K562 (cell line): ENCODE results near the gene TMEM252. TPM values are rescaled to one million over a fixed set of nuclear protein-coding genes. Genes with fewer than 3 reads are reported as not detected.

Experiments used
- ATAC-seq: fragments of 200-7000 bp; cut with Tn5 transposase; 3 replicates; pipeline ENCODE4 v1.9.1; 2020; ENCODE audit warnings: moderate library complexity
- BruUV-seq: library from RNA; stranded (reverse); fragments of 400-500 nt; replicated peaks from 2 replicates; lab custom pipeline; 2021; lab: Mats Ljungman, UMichigan
- CTCF ChIA-PET: fragments of 300-600 bp; formaldehyde crosslinking; extraction: SDS; loops from one replicate; lab custom pipeline; 2021; ENCODE audit warnings: low intra/inter-chr PET ratio; lab: Yijun Ruan, JAX
- POLR2A ChIA-PET: fragments of 300-600, 350-650 bp; sonication (Branson Sonifier 250); formaldehyde crosslinking; extraction: SDS; loops from one replicate; lab custom pipeline; 2021; ENCODE audit warnings: antibody characterized with exemption, inconsistent platforms; lab: Yijun Ruan, JAX
- DNase-seq, 4 experiments: peaks; one replicate each; pipeline versions ENCODE4 v3.0.0 to v3.0.0-alpha.2; 2011 to 2018; ENCODE audit warnings: low spot score in 3 of 4, mixed read lengths in 3 of 4; ENCODE audit errors: extremely low read depth in 1 of 4
- FAIRE-seq: peaks from 2 replicates; lab custom pipeline; 2011; peaks lifted over from hg19 to GRCh38; lab: Jason Lieb, UNC
- H2AFZ ChIP-seq: 2 replicates; pipeline ENCODE4 v1.6.0; 2011; ENCODE audit warnings: low read depth, low read length, control low read depth, inconsistent platforms
- H3K27ac ChIP-seq: fragments of 200-600 bp; 3 replicates; pipeline ENCODE4 v1.8.0; 2011; ENCODE audit warnings: low read depth, mild to moderate bottlenecking, control low read depth, inconsistent platforms, low read length, moderate library complexity, mixed read lengths; ENCODE audit errors: extremely low read depth
- H3K27me3 ChIP-seq, 2 experiments: fragments of 300-600 bp in 1 of 2; 2 replicates in 1 of 2; 3 replicates in 1 of 2; pipeline versions ENCODE4 v1.6.0 to v1.8.0; 2011; ENCODE audit warnings: inconsistent platforms in 2 of 2, low read length in 2 of 2, mild to moderate bottlenecking in 1 of 2, mixed read lengths in 1 of 2, moderate library complexity in 1 of 2; ENCODE audit not compliant: control insufficient read depth in 2 of 2, insufficient read depth in 2 of 2
- H3K36me3 ChIP-seq: fragments of 300-600 bp; 3 replicates; pipeline ENCODE4 v1.8.0; 2011; ENCODE audit warnings: mild to moderate bottlenecking, low read length, inconsistent platforms; ENCODE audit not compliant: control insufficient read depth, insufficient read depth
- H3K4me1 ChIP-seq, 2 experiments: fragments of 200-600 bp in 1 of 2; replicated peaks in 1 of 2; 2 replicates in 1 of 2; 3 replicates in 1 of 2; pipeline versions ENCODE4 v1.5.1 to v1.8.0; 2011; ENCODE audit warnings: inconsistent platforms in 2 of 2, low read length in 2 of 2, mild to moderate bottlenecking in 1 of 2, mixed read lengths in 1 of 2, moderate library complexity in 1 of 2; ENCODE audit not compliant: control insufficient read depth in 2 of 2, insufficient read depth in 2 of 2
- H3K4me2 ChIP-seq: 2 replicates; pipeline ENCODE4 v1.6.1; 2011; ENCODE audit warnings: low read length, control low read depth, inconsistent platforms, mixed read lengths; ENCODE audit not compliant: insufficient read depth
- H3K4me3 ChIP-seq: fragments of 200-600 bp; sonication (generic), shearing (Covaris generic); 2 replicates; pipeline ENCODE4 v1.5.1; 2016; ENCODE audit warnings: control low read depth, inconsistent platforms
- H3K79me2 ChIP-seq: fragments of 200-600 bp; 3 replicates; pipeline ENCODE4 v1.8.0; 2011; ENCODE audit warnings: low read length, inconsistent platforms; ENCODE audit not compliant: control insufficient read depth, insufficient read depth
- H3K9ac ChIP-seq, 2 experiments: 2 replicates each; pipeline versions ENCODE4 v1.6.0 to v1.6.1; 2011; ENCODE audit warnings: low read depth in 2 of 2, low read length in 2 of 2, control low read depth in 1 of 2, inconsistent platforms in 1 of 2, mild to moderate bottlenecking in 1 of 2, mixed read lengths in 1 of 2; ENCODE audit not compliant: insufficient read depth in 1 of 2
- H3K9me1 ChIP-seq: one replicate; pipeline ENCODE4 v1.6.0; 2011; ENCODE audit warnings: inconsistent platforms, mild to moderate bottlenecking, low read length, moderate library complexity; ENCODE audit not compliant: control insufficient read depth, insufficient read depth
- H3K9me3 ChIP-seq: replicated peaks from 2 replicates; pipeline ENCODE4 v1.5.1; 2011; ENCODE audit warnings: low read depth, low read length, inconsistent platforms; ENCODE audit not compliant: control insufficient read depth, insufficient read depth
- H4K20me1 ChIP-seq: replicated peaks from 2 replicates; pipeline ENCODE4 v1.6.1; 2011; ENCODE audit warnings: low read length, inconsistent platforms, mixed read lengths; ENCODE audit not compliant: control insufficient read depth, insufficient read depth
- CBFB ChIP-seq: sonication (generic); formaldehyde crosslinking; IDR thresholded peaks from 2 replicates; pipeline ENCODE4 v1.4.0; 2020; ENCODE audit warnings: mild to moderate bottlenecking, missing genetic modification reagents
- HES1 ChIP-seq: fragments of 450-650 bp; IDR thresholded peaks from 2 replicates; pipeline ENCODE4 v1.6.1; 2016; ENCODE audit warnings: low read depth, mild to moderate bottlenecking, moderate library complexity
- HMG20B ChIP-seq: fragments of 250-450 bp; sonication (Bioruptor Pico); IDR thresholded peaks from 2 replicates; pipeline ENCODE4 v1.5.0; 2021; ENCODE audit warnings: mild to moderate bottlenecking
- KLF6 ChIP-seq: fragments of 250-450 bp; sonication (Bioruptor Pico); IDR thresholded peaks from 2 replicates; pipeline ENCODE4 v1.4.0; 2020; ENCODE audit warnings: mild to moderate bottlenecking, moderate library complexity, borderline replicate concordance
- NCOA4 ChIP-seq: fragments of 450-650 bp; IDR thresholded peaks from 2 replicates; pipeline ENCODE4 v1.6.1; 2018; ENCODE audit warnings: mild to moderate bottlenecking; ENCODE audit not compliant: partially characterized antibody
- NFIC ChIP-seq: fragments of 450-650 bp; IDR thresholded peaks from 2 replicates; pipeline ENCODE4 v1.6.1; 2017; ENCODE audit warnings: mild to moderate bottlenecking, inconsistent platforms
- NFIX ChIP-seq: fragments of 250-450 bp; sonication (Bioruptor Pico); IDR thresholded peaks from 2 replicates; pipeline ENCODE4 v1.4.0; 2020; ENCODE audit warnings: low read depth, mild to moderate bottlenecking, moderate library complexity
- PRMT5 ChIP-seq: sonication (generic); formaldehyde crosslinking; IDR thresholded peaks from 2 replicates; pipeline ENCODE4 v1.5.0; 2020; ENCODE audit warnings: missing genetic modification reagents
- PYGO2 ChIP-seq: fragments of 450-650 bp; IDR thresholded peaks from 2 replicates; pipeline ENCODE4 v1.6.1; 2016; ENCODE audit warnings: mild to moderate bottlenecking, missing genetic modification characterization, moderate library complexity, missing compliant biosample characterization
- SAP30 ChIP-seq: fragments of 200-600 bp; sonication (generic); IDR thresholded peaks from 2 replicates; pipeline ENCODE4 v1.6.1; 2012; ENCODE audit warnings: borderline replicate concordance, low read depth, mild to moderate bottlenecking, moderate library complexity, low read length, control low read depth, inconsistent platforms; ENCODE audit not compliant: insufficient read depth, poor library complexity, severe bottlenecking
- SREBF2 ChIP-seq: sonication (generic); formaldehyde crosslinking; IDR thresholded peaks from 2 replicates; pipeline ENCODE4 v1.4.0; 2020; ENCODE audit warnings: mild to moderate bottlenecking, missing genetic modification reagents
- SRSF1 ChIP-seq: fragments of 200-400 bp; formaldehyde crosslinking; IDR thresholded peaks from 2 replicates; pipeline ENCODE4 v1.6.1; 2017; ENCODE audit warnings: mild to moderate bottlenecking, low read depth, low read length, moderate library complexity
- ZNF140 ChIP-seq: fragments of 250-450 bp; sonication (Bioruptor Pico); IDR thresholded peaks from 2 replicates; pipeline ENCODE4 v1.8.0; 2021; ENCODE audit warnings: moderate library complexity, mild to moderate bottlenecking, inconsistent platforms
- ZNF347 ChIP-seq: fragments of 450-650 bp; formaldehyde crosslinking; IDR thresholded peaks from 2 replicates; pipeline ENCODE4 v1.4.0; 2020; ENCODE audit warnings: low read depth, mild to moderate bottlenecking, moderate library complexity
- ZNF384 ChIP-seq: IDR thresholded peaks from 2 replicates; pipeline ENCODE4 v1.6.1; 2012; ENCODE audit warnings: low read depth, low read length, improper control_type of control experiment
- ZNF589 ChIP-seq: fragments of 200-800 bp; sonication (Bioruptor generic); IDR thresholded peaks from 2 replicates; pipeline ENCODE4 v1.6.1; 2016; ENCODE audit warnings: low read depth, missing genetic modification characterization, missing compliant biosample characterization
- WGBS: fragments of 100-300 bp; shearing (Covaris generic); methylation state at CpG from one replicate; pipeline ENCODE4 v1.1.6; 2016; ENCODE audit warnings: low coverage, mixed read lengths; ENCODE audit not compliant: insufficient coverage; ENCODE audit errors: missing lambda C conversion rate; 5-methylcytosine and 5-hydroxymethylcytosine counted together
- in situ Hi-C: fragments of 300-500 bp; cut with MboI; formaldehyde crosslinking; loops from 4 replicates; pipeline ENCODE4 v1.15.0; 2018; ENCODE audit warnings: inconsistent platforms, mixed read lengths
- intact Hi-C: fragments of 100-400 bp; cut with micrococcal nuclease; formaldehyde crosslinking; loops from 2 replicates; pipeline ENCODE4 v1.14.2; 2022
- polyA plus RNA-seq, 8 experiments: library from polyadenylated mRNA; depleted of rRNA in 4 of 8; stranded (reverse) in 5 of 8; unstranded in 3 of 8; fragments of >200 nt; fragmentation: Nextera tagmentation in 2 of 8; fragmentation: Illumina TruSeq in 1 of 8; extraction: Ambion mirVana in 2 of 8; extraction: Trizol in 1 of 8; gene quantifications; 2 replicates each; pipeline versions ENCODE4 v1.2.1 to v1.2.3, GENCODE V29; 2011 to 2014; ENCODE audit warnings: inconsistent platforms in 1 of 8, missing spikeins in 1 of 8
- total RNA-seq, 7 experiments: library from RNA; depleted of rRNA in 6 of 7; stranded (reverse); fragments of >200 nt in 6 of 7; fragmentation: Illumina TruSeq in 2 of 7; extraction: Trizol in 2 of 7; gene quantifications; 2 replicates each; pipeline versions ENCODE4 v1.2.1 to v1.2.3, GENCODE V29; 2011 to 2021; ENCODE audit warnings: low replicate concordance in 1 of 7
- TF ChIP-seq, protein P1 (sequence below): fragments of 450-650 bp; formaldehyde crosslinking; IDR thresholded peaks from 2 replicates; pipeline ENCODE4 v1.4.0; 2020; ENCODE audit warnings: mild to moderate bottlenecking
- TF ChIP-seq, protein P2 (sequence below): sonication (generic); formaldehyde crosslinking; IDR thresholded peaks from 2 replicates; pipeline ENCODE4 v1.8.0; 2022; ENCODE audit warnings: missing genetic modification reagents, mild to moderate bottlenecking, borderline replicate concordance

Gene TMEM252
- total and polyA plus RNA-seq, 9 of the 15 experiments (the other 6 are each of a cell fraction or from before 2014, with no cell fraction given): not detected

DNA sequence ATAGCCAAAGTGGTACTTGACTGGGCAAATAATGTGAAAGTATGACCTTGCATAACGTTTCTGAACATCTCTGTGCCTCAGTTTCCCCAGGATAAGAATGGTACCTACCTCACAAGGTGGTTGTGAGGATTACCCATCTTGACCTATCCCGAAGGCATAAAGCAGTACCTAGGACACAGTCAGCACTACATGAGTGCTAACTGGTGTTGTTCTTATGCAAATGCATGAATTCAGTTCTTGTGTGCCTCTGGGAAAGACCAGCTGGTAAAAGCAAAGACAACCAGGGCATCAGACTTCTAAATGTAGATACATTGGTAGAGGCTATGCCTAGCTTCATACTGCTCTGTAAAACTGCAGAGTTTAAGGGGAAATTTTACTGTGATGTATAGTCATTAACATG, 21.8 kb upstream of the TMEM252 start:
- TF ChIP-seq NCOA4: no peak
- TF ChIP-seq ZNF347 (CRISPR knock-in tag): no peak
- TF ChIP-seq ZNF384: no peak
- no peak for TF ChIP-seq ZNF589
- no peak for TF ChIP-seq SREBF2 (CRISPR knock-in tag)
- TF ChIP-seq PRMT5 (CRISPR knock-in tag): no peak
- TF ChIP-seq HES1: no peak
- no peak for TF ChIP-seq KLF6
- no peak for TF ChIP-seq PYGO2 (tag)
- TF ChIP-seq, protein P1, sequence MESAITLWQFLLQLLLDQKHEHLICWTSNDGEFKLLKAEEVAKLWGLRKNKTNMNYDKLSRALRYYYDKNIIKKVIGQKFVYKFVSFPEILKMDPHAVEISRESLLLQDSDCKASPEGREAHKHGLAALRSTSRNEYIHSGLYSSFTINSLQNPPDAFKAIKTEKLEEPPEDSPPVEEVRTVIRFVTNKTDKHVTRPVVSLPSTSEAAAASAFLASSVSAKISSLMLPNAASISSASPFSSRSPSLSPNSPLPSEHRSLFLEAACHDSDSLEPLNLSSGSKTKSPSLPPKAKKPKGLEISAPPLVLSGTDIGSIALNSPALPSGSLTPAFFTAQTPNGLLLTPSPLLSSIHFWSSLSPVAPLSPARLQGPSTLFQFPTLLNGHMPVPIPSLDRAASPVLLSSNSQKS (CRISPR knock-in tag): no peak
- TF ChIP-seq NFIX (CRISPR knock-in tag): no peak
- TF ChIP-seq SRSF1: no peak
- no peak for TF ChIP-seq ZNF140 (CRISPR knock-in tag)
- TF ChIP-seq, protein P2, sequence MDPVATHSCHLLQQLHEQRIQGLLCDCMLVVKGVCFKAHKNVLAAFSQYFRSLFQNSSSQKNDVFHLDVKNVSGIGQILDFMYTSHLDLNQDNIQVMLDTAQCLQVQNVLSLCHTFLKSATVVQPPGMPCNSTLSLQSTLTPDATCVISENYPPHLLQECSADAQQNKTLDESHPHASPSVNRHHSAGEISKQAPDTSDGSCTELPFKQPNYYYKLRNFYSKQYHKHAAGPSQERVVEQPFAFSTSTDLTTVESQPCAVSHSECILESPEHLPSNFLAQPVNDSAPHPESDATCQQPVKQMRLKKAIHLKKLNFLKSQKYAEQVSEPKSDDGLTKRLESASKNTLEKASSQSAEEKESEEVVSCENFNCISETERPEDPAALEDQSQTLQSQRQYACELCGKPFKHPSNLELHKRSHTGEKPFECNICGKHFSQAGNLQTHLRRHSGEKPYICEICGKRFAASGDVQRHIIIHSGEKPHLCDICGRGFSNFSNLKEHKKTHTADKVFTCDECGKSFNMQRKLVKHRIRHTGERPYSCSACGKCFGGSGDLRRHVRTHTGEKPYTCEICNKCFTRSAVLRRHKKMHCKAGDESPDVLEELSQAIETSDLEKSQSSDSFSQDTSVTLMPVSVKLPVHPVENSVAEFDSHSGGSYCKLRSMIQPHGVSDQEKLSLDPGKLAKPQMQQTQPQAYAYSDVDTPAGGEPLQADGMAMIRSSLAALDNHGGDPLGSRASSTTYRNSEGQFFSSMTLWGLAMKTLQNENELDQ (CRISPR knock-in tag): no peak
- TF ChIP-seq SAP30: no peak
- TF ChIP-seq CBFB (CRISPR knock-in tag): no peak
- no peak for TF ChIP-seq HMG20B
- no peak for TF ChIP-seq NFIC
- ATAC-seq: no peak
- no peak for DNase-seq
- intact Hi-C loops (no loop called here), in situ Hi-C loops (loop anchor here (25.0 kb wide), 1 partner anchor 225 kb away; no protein-coding TSS in a partner anchor)
- 0% methylated on average over 2 of the region's 2 CpGs for WGBS
- Histone ChIP-seq H3K27me3 (peaks cover 7 to 23% of the 10 kb centered on the region in 2 experiments; a peak in 2 of 5 replicates), H3K9me1 (no peaks in the 10 kb centered on the region), H3K4me2 (no peak overlapping the region), H4K20me1 (no peaks in the 10 kb centered on the region), H3K27ac (no peak overlapping the region), H3K4me3 (no peak overlapping the region), H3K4me1 (no peaks in the 10 kb centered on the region), H3K9ac (no peak overlapping the region), H2AFZ (no peak overlapping the region), H3K9me3 (no peaks in the 10 kb centered on the region), H3K79me2 (no peaks in the 10 kb centered on the region), H3K36me3 (no peaks in the 10 kb centered on the region)
- no peak for FAIRE-seq
- no TSS peak for BruUV-seq
- ChIA-PET CTCF (no interaction called here), POLR2A (interaction anchor here (0.6 kb wide), 1 partner anchor 491 kb away, joined by 5 read pairs; no protein-coding TSS in a partner anchor)
